ENCODE measurements around the gene GRK5. TPM values are rescaled to one million over a fixed set of nuclear protein-coding genes. Genes with fewer than 3 reads are reported as not detected.

The GRK5 gene
- total RNA-seq, 1 donor from 2014 or later = 21.3 TPM

GRCh38 chr10:119426699-119427098, 219.3 kb downstream of the GRK5 start:
- CTCF ChIA-PET = no interaction called here
- TF ChIP-seq, protein P1, sequence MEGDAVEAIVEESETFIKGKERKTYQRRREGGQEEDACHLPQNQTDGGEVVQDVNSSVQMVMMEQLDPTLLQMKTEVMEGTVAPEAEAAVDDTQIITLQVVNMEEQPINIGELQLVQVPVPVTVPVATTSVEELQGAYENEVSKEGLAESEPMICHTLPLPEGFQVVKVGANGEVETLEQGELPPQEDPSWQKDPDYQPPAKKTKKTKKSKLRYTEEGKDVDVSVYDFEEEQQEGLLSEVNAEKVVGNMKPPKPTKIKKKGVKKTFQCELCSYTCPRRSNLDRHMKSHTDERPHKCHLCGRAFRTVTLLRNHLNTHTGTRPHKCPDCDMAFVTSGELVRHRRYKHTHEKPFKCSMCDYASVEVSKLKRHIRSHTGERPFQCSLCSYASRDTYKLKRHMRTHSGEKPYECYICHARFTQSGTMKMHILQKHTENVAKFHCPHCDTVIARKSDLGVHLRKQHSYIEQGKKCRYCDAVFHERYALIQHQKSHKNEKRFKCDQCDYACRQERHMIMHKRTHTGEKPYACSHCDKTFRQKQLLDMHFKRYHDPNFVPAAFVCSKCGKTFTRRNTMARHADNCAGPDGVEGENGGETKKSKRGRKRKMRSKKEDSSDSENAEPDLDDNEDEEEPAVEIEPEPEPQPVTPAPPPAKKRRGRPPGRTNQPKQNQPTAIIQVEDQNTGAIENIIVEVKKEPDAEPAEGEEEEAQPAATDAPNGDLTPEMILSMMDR (IDR thresholded peaks at IDR 0.05) = no peak
- peaks cover 50% of the 10 kb centered on the region for H3K36me3 Mint-ChIP-seq (ENCODE audit: low read depth)
- ATAC-seq (ENCODE audit: low read depth) (no peak), DNase-seq (no peak)
- intact Hi-C loops (cut with micrococcal nuclease) = no loop called here
- peaks cover 2% of the 10 kb centered on the region for H3K4me1 Mint-ChIP-seq
- no peak overlapping the region for H3K27ac Mint-ChIP-seq
- H3K4me3 Mint-ChIP-seq = no peak overlapping the region
- H3K27me3 Mint-ChIP-seq = no peaks in the 10 kb centered on the region
- no peaks in the 10 kb centered on the region for H3K9me3 Mint-ChIP-seq
- POLR2A ChIA-PET = no interaction called here

DNA sequence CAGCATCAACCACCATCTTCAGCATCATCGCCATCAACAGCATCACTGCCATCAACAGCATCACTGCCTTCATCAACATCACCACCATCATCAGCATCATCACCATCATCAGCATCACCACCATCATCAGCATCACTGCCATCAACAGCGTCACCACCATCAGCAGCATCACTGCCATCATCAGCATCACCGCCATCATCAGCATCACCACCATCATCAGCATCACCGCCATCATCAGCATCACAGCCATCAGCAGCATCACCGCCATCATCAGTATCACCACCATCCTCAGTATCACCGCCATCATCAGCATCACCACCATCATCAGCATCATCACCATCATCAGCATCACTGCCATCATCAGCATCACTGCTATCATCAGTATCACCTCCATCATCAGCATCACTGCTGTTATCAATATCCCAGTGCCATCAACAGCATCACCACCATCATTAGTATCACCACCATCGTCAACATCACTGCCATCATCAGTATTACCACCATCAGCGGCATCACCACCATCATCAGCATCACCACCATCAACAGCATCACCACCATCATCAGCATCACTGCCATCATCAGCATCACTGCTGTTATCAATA, 220.0 kb downstream of the GRK5 start:
- Mint-ChIP-seq H3K27ac (no peak overlapping the region), H3K4me3 (no peak overlapping the region), H3K27me3 (no peaks in the 10 kb centered on the region), H3K36me3 (ENCODE audit: low read depth) (peaks cover 55% of the 10 kb centered on the region), H3K9me3 (no peaks in the 10 kb centered on the region), H3K4me1 (peaks cover 2% of the 10 kb centered on the region)
- no peak for ATAC-seq (ENCODE audit: low read depth)
- CTCF ChIA-PET = interaction anchor here (0.6 kb wide), 1 partner anchor 91 kb away, joined by 3 read pairs; no protein-coding TSS in a partner anchor
- DNase-seq = no peak
- TF ChIP-seq, protein P1 (IDR thresholded peaks at IDR 0.05) = no peak
- POLR2A ChIA-PET = no interaction called here
- intact Hi-C loops (cut with micrococcal nuclease) = no loop called here

DNA sequence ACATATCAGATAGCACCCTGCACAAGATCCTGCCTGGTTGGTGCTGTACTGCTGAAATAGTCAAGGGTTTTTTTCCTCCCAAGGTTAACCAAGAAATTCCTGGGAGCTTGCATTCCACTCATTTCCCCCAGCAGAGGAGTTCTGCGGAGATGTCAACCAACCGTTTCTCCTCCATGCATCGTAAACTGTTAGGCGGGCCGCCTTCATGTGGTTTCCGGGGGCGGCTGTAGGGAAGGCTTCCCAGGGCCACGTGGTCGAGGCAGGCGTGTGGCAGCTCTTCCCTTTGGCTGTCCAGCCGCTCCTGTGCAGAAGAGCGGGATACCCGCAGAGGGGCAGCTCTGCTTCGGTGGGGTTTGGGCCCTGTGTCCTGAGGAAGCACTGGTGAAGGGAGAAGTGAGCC, 221.4 kb downstream of the GRK5 start:
- CTCF ChIA-PET = no interaction called here
- Mint-ChIP-seq H3K27ac (no peak overlapping the region), H3K4me3 (no peak overlapping the region), H3K36me3 (ENCODE audit: low read depth) (peaks cover 56% of the 10 kb centered on the region), H3K27me3 (no peaks in the 10 kb centered on the region), H3K4me1 (peaks cover 2% of the 10 kb centered on the region), H3K9me3 (no peaks in the 10 kb centered on the region)
- DNase-seq = no peak
- POLR2A ChIA-PET = no interaction called here
- intact Hi-C loops (cut with micrococcal nuclease) = no loop called here
- no peak for ATAC-seq (ENCODE audit: low read depth)
- TF ChIP-seq, protein P1 (IDR thresholded peaks at IDR 0.05) = no peak

GRCh38 chr10:119429771-119430170, 222.4 kb downstream of the GRK5 start:
- Mint-ChIP-seq H3K27ac (no peak overlapping the region), H3K27me3 (no peaks in the 10 kb centered on the region), H3K4me3 (no peak overlapping the region), H3K4me1 (peaks cover 2% of the 10 kb centered on the region), H3K9me3 (peaks cover 4% of the 10 kb centered on the region), H3K36me3 (ENCODE audit: low read depth) (peaks cover 59% of the 10 kb centered on the region)
- ATAC-seq (ENCODE audit: low read depth) (no peak), DNase-seq (no peak)
- TF ChIP-seq, protein P1 (IDR thresholded peaks at IDR 0.05) = no peak
- CTCF ChIA-PET = no interaction called here
- POLR2A ChIA-PET = interaction anchor here (0.7 kb wide), 1 partner anchor 140 kb away, joined by 4 read pairs; no protein-coding TSS in a partner anchor
- intact Hi-C loops (cut with micrococcal nuclease) = no loop called here

- no peak overlapping the region for H3K4me3 Mint-ChIP-seq
- CTCF ChIA-PET = interaction anchor here (1.7 kb wide), 1 partner anchor 232 kb away, joined by 4 read pairs; no protein-coding TSS in a partner anchor
- intact Hi-C loops (cut with micrococcal nuclease) = no loop called here
- no peaks in the 10 kb centered on the region for H3K27me3 Mint-ChIP-seq
- H3K9me3 Mint-ChIP-seq = peaks cover 4% of the 10 kb centered on the region
- H3K36me3 Mint-ChIP-seq (ENCODE audit: low read depth) = peaks cover 62% of the 10 kb centered on the region
- DNase-seq = no peak
- no peak for ATAC-seq (ENCODE audit: low read depth)
- no peaks in the 10 kb centered on the region for H3K4me1 Mint-ChIP-seq
- POLR2A ChIA-PET = no interaction called here
- TF ChIP-seq, protein P1 (IDR thresholded peaks at IDR 0.05) = no peak
- H3K27ac Mint-ChIP-seq = no peak overlapping the region
Measured at GRCh38 chr10:119431034-119431772, 223.8 kb downstream of the GRK5 start.

Measured in activated B cell treated with CpG ODN at 0.5 μM for 24 hours (primary cell).